A673 (cell line): ENCODE results near the gene DMXL2. TPM values are rescaled to one million over a fixed set of nuclear protein-coding genes. Genes with fewer than 3 reads are reported as not detected.

Experiments
- BruUV-seq: library from RNA; stranded (reverse); fragments of 400-500 nt; replicated peaks from 2 replicates; lab custom pipeline; 2021; lab: Mats Ljungman, UMichigan
- CTCF ChIA-PET: fragments of 300-600 bp; sonication (Branson Sonifier 250); formaldehyde crosslinking; loops from one replicate; lab custom pipeline; 2022; ENCODE audit warnings: antibody characterized with exemption; lab: Charles Lee
- POLR2A ChIA-PET: fragments of 300-600 bp; sonication (Branson Sonifier 250); formaldehyde crosslinking; loops from one replicate; lab custom pipeline; 2022; ENCODE audit warnings: antibody characterized with exemption; ENCODE audit not compliant: low non-redundant PET; lab: Charles Lee
- DNase-seq: peaks from one replicate; pipeline ENCODE4 v3.0.0-alpha.2; 2015; ENCODE audit warnings: low spot score
- H3K27ac ChIP-seq: fragments of 200-600 bp; sonication (generic); 2 replicates; pipeline ENCODE4 v1.5.1; 2016; ENCODE audit warnings: mixed run types, low read depth, mild to moderate bottlenecking, mixed read lengths, antibody characterized with exemption, low read length; ENCODE audit not compliant: poor library complexity, severe bottlenecking
- H3K27me3 ChIP-seq: fragments of 200-600 bp; sonication (generic); replicated peaks from 2 replicates; pipeline ENCODE4 v1.6.1; 2017; ENCODE audit warnings: mixed run types, low read depth, mild to moderate bottlenecking, mixed read lengths, antibody characterized with exemption, low read length; ENCODE audit not compliant: insufficient read depth, poor library complexity
- H3K36me3 ChIP-seq: fragments of 200-600 bp; sonication (generic); 2 replicates; pipeline ENCODE4 v1.6.1; 2016; ENCODE audit warnings: mixed run types, mild to moderate bottlenecking, mixed read lengths, antibody characterized with exemption, low read length; ENCODE audit not compliant: insufficient read depth, poor library complexity, severe bottlenecking
- H3K4me1 ChIP-seq: fragments of 200-600 bp; sonication (generic); 2 replicates; pipeline ENCODE4 v1.6.1; 2017; ENCODE audit warnings: mixed run types, mild to moderate bottlenecking, mixed read lengths, antibody characterized with exemption, low read length; ENCODE audit not compliant: insufficient read depth, poor library complexity, severe bottlenecking
- H3K4me3 ChIP-seq: fragments of 200-600 bp; sonication (generic); 2 replicates; pipeline ENCODE4 v1.5.1; 2016; ENCODE audit warnings: low read depth, mixed run types, mild to moderate bottlenecking, mixed read lengths, low read length; ENCODE audit not compliant: poor library complexity, severe bottlenecking
- H3K9me3 ChIP-seq: fragments of 200-600 bp; sonication (generic); 2 replicates; pipeline ENCODE4 v1.6.1; 2016; ENCODE audit warnings: mixed run types, low read depth, mild to moderate bottlenecking, mixed read lengths, antibody characterized with exemption, low read length; ENCODE audit not compliant: poor library complexity, severe bottlenecking
- CTCF ChIP-seq: fragments of 300-800, 200-600 bp; sonication (generic); conservative IDR thresholded peaks from 2 replicates; pipeline ENCODE4 v1.5.1; 2017; ENCODE audit warnings: low read depth, mild to moderate bottlenecking, antibody characterized with exemption, low read length, moderate library complexity, mixed read lengths
- EZH2 ChIP-seq: fragments of 200-600 bp; sonication (generic); IDR thresholded peaks from 2 replicates; pipeline ENCODE4 v1.6.1; 2017; ENCODE audit warnings: borderline replicate concordance, low read depth, mild to moderate bottlenecking, mixed read lengths, antibody characterized with exemption, low read length; ENCODE audit not compliant: poor library complexity, severe bottlenecking
- intact Hi-C: fragments of 100-400 bp; cut with micrococcal nuclease; formaldehyde crosslinking; loops from one replicate; pipeline ENCODE4 v1.10.0; 2022; ENCODE audit not compliant: unreplicated experiment
- total RNA-seq: library from RNA; stranded (reverse); gene quantifications from 2 replicates; pipeline ENCODE4 v1.2.3, GENCODE V29; 2021

DMXL2 gene
- total RNA-seq, 1 experiment from 2014 or later: 23.2 TPM

GRCh38 chr15:51623386-51623938 lies 891 bp upstream of the DMXL2 start:
- ChIA-PET POLR2A (no interaction called here), CTCF (interaction anchor here (1.0 to 1.4 kb wide), 2 partner anchors 87 to 154 kb away, joined by 4 read pairs; no protein-coding TSS in a partner anchor)
- Histone ChIP-seq H3K27ac (no peak overlapping the region), H3K36me3 (no peaks in the 10 kb centered on the region), H3K4me1 (peaks cover 9% of the 10 kb centered on the region), H3K4me3 (peak overlapping the region; percentile 84), H3K9me3 (no peaks in the 10 kb centered on the region), H3K27me3 (no peaks in the 10 kb centered on the region)
- TF ChIP-seq EZH2: no peak
- no peak for TF ChIP-seq CTCF
- DNase-seq: peak; percentile 10
- intact Hi-C loops: loop anchor here (5.0 kb wide), 2 partner anchors 46 to 86 kb away; no protein-coding TSS in a partner anchor
- no TSS peak for BruUV-seq

- H3K9me3 ChIP-seq: no peaks in the 10 kb centered on the region
- peak overlapping the region; percentile 76 for H3K27ac ChIP-seq
- H3K27me3 ChIP-seq: no peaks in the 10 kb centered on the region
- peaks cover 20% of the 10 kb centered on the region for H3K4me1 ChIP-seq
- POLR2A ChIA-PET: no interaction called here
- no peaks in the 10 kb centered on the region for H3K36me3 ChIP-seq
- peak overlapping the region; percentile 84 for H3K4me3 ChIP-seq
- CTCF ChIA-PET: interaction anchor here (1.0 to 1.4 kb wide), 3 partner anchors 28 to 155 kb away, joined by 4 read pairs; no protein-coding TSS in a partner anchor
- TF ChIP-seq EZH2 (no peak), CTCF (no peak)
- peak; percentile 55 for DNase-seq
- BruUV-seq: no TSS peak
- intact Hi-C loops: loop anchor here (5.0 kb wide), 2 partner anchors 45 to 85 kb away; no protein-coding TSS in a partner anchor
These were observed 501 bp downstream of the DMXL2 start for GRCh38 chr15:51621936-51622603.

- H3K27ac ChIP-seq: peak overlapping the region; percentile 76
- intact Hi-C loops: loop anchor here (5.0 kb wide), 2 partner anchors 44 to 84 kb away; no protein-coding TSS in a partner anchor
These were observed 1.3 kb downstream of the DMXL2 start for GRCh38 chr15:51621155-51621765.

More at GRCh38 chr15:51621155-51621765, 1.3 kb downstream of the DMXL2 start:
- Histone ChIP-seq H3K27me3 (no peaks in the 10 kb centered on the region), H3K9me3 (no peaks in the 10 kb centered on the region), H3K36me3 (no peaks in the 10 kb centered on the region), H3K4me3 (peak overlapping the region; percentile 84), H3K4me1 (peaks cover 25% of the 10 kb centered on the region)
- ChIA-PET POLR2A (no interaction called here), CTCF (no interaction called here)
- TF ChIP-seq CTCF: no peak
- no peak for TF ChIP-seq EZH2
- DNase-seq: no peak
- no TSS peak for BruUV-seq
